Choroid plexus epithelial cell (primary cell): ENCODE results near the gene ZNF607.
"Not testable (repeated sequence)": the region's sequence is repeated elsewhere in the genome, so short reads cannot be mapped to it uniquely, and the experiment has no call there.

Experiments
- DNase-seq: peaks from one replicate; pipeline ENCODE4 v3.0.0-alpha.2; 2010; ENCODE audit warnings: low read depth
- H3K4me3 ChIP-seq: 2 replicates; pipeline ENCODE4 v1.5.1; 2011; ENCODE audit warnings: low read depth, mild to moderate bottlenecking, control low read depth, low read length, moderate library complexity
- TF ChIP-seq, protein P1 (sequence below): conservative IDR thresholded peaks from 2 replicates; pipeline ENCODE4 v1.5.1; 2011; ENCODE audit warnings: low read depth, mild to moderate bottlenecking, control low read depth, inconsistent platforms, low read length, moderate library complexity

The ZNF607 gene

GRCh38 chr19:37691881-37692504, 27.6 kb downstream of the ZNF607 start:
- peak; percentile 93 for DNase-seq
- peak overlapping the region; percentile 75 for H3K4me3 ChIP-seq
- TF ChIP-seq, protein P1, sequence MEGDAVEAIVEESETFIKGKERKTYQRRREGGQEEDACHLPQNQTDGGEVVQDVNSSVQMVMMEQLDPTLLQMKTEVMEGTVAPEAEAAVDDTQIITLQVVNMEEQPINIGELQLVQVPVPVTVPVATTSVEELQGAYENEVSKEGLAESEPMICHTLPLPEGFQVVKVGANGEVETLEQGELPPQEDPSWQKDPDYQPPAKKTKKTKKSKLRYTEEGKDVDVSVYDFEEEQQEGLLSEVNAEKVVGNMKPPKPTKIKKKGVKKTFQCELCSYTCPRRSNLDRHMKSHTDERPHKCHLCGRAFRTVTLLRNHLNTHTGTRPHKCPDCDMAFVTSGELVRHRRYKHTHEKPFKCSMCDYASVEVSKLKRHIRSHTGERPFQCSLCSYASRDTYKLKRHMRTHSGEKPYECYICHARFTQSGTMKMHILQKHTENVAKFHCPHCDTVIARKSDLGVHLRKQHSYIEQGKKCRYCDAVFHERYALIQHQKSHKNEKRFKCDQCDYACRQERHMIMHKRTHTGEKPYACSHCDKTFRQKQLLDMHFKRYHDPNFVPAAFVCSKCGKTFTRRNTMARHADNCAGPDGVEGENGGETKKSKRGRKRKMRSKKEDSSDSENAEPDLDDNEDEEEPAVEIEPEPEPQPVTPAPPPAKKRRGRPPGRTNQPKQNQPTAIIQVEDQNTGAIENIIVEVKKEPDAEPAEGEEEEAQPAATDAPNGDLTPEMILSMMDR: no peak

DNA sequence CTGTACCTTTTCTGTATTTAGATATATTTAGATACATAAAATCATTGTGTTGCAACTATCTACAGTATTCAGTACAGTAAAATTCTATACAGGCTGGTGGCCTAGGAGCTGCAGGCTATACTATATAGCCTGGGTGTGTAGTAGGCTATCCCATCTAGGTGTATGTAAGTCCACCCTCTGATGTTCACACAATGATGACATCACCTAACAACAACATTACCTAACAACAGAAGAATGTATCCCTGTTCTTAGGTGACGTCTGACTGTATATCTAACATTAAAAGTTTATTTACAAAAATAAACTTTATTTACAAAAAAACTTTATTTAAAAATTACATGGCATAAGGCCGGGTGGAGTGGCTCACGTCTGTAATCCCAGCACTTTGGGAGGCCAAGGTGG, 36.0 kb downstream of the ZNF607 start:
- DNase-seq: no peak
- no peak overlapping the region for H3K4me3 ChIP-seq
- TF ChIP-seq, protein P1: no peak

DNA sequence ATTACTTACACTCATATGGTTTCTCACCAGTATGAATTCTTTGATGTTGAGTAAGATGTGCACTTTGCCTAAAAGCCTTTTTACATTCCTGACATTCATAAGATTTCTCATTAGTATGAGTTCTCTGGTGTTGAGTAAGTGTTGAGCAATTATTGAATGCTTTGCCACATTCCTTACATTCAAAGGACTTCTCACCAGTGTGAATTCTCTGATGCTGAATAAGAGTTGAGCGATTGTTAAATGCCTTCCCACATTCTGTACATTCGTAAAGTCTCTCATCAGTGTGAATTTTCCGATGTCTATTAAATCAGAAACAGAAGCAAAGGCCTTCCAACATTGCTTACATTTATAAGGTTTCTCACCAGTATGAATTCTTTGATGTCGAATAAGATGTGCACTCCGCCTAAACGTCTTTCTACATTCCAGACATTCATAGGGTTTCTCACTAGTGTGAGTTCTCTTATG, 50.1 kb downstream of the ZNF607 start:
- TF ChIP-seq, protein P1: no peak
- H3K4me3 ChIP-seq: no peak overlapping the region
- peak; percentile 5 for DNase-seq

GRCh38 chr19:37657157-37657556, 62.4 kb downstream of the ZNF607 start:
- DNase-seq, H3K4me3 ChIP-seq: not testable (repeated sequence)

DNA sequence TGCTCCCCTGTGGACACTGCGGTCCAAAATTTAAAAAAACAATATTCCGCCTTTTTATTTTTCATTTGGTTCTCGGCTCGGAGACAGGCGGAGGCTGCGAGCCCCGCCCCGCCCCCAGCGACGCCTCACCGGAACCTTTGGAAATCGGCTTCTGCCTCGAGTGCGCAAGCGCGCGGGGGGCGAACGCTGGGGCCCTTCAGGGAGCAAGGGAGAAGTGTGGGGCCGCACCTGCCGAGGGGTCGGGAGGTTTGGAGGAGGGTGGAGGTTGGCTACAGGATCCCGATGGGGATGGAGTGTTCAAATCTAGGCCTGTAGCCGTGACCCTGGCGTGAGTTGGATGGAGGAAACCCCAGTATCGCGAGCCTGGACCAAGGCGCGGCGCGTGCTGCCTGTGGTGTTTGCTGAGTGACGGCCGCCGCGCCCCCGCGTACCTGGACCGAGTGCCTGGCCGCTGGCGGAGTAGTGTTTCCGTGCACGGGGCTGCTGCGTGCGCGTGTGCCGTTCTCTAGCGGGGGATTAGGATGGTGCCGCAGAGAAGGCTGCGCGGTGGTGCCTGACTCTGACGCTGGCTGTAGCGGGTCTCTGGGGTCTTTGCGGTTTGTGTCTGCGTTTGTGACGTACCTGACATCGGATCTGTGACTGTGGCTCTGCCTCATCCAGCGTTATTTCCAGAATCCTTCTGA, 63.7 kb downstream of the ZNF607 start:
- TF ChIP-seq, protein P1: no peak
- H3K4me3 ChIP-seq: peak overlapping the region; percentile 78
- peak; percentile 76 for DNase-seq

DNA sequence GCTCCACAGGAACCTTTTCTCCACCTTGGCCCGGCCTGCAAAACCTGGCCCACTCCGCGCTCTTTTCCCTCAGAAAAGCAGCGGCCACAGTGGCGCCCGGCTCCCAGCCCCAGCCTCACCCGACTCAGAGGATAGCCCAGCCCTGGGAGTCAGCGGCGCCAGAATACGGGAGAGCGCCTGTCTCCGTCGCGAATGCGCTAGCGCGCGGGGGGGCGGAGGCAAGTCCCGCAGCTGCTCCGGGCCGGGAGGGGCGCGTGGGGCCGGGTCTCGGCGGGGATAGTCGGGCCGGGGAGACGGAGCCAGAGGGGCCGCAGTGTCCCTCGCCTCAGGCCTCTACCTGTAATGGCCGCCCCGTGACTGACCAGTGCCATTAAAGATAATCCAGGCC, 64.3 kb downstream of the ZNF607 start, which contains the start of gene ZFP30:
TSS of gene ZFP30 (minus strand) at position 165 of the 388 bp plus-strand sequence. CDS start 7,643 bp downstream, outside the sequence.
- TF ChIP-seq, protein P1: no peak
- peak within 1 kb of the TSS; percentile 78 for H3K4me3 ChIP-seq
- DNase-seq: peak; percentile 65

DNA sequence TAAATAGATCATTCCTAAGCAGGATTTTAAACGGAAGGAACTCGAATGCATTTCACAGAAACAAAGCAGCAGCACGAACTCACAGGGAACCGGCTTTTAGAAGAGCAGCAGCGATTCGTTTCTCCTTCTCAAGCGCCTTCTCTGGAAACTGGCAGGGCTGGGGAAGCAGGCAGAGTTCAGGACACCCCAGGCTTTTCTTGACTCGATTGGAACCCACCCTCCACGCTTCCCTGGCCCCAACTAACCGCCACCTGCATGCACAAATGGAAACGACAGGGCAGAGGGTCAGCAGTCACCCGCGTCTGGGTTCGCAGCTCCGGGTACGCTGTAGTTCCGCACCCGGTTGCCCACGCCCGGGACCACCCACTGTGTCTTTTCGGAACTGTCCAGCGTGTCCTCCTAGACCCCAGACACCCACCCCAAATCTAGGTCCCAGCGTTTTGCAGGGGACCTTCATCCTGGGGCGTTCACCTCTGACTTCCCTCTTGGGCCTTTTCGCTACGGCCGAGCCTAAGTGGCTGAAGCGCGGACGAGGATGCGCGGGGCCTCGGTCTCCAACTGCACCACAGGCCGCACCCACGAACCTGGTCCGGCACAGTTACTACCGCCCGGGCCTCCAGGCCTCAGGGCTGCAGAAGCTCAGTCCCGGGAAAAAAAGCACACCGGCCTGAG, 64.8 kb downstream of the ZNF607 start:
- TF ChIP-seq, protein P1: no peak
- peak overlapping the region; percentile 78 for H3K4me3 ChIP-seq
- peak; percentile 57 for DNase-seq
